HepG2 (cell line): Measurements from ENCODE around the gene TTC31. TPM values are rescaled to one million over a fixed set of nuclear protein-coding genes. Genes with fewer than 3 reads are reported as not detected.

Experiments used
- AKAP8 ChIP-seq: sonication (generic); formaldehyde crosslinking; IDR thresholded peaks from 2 replicates; pipeline ENCODE4 v1.5.1; 2020; ENCODE audit warnings: mild to moderate bottlenecking, missing genetic modification reagents
- BCL3 ChIP-seq: sonication (generic); formaldehyde crosslinking; IDR thresholded peaks from 2 replicates; pipeline ENCODE4 v1.5.1; 2020; ENCODE audit warnings: mild to moderate bottlenecking, missing genetic modification reagents, moderate library complexity
- GABPA ChIP-seq, 2 experiments: IDR thresholded peaks; 2 replicates each; pipeline ENCODE4 v1.6.1; 2011 to 2016; ENCODE audit warnings: low read depth in 2 of 2, low read length in 1 of 2, missing biosample characterization in 1 of 2, missing genetic modification characterization in 1 of 2
- HCFC1 ChIP-seq: fragments of 150-350 bp; IDR thresholded peaks from 2 replicates; pipeline ENCODE4 v1.6.1; 2014; ENCODE audit warnings: low read depth, low read length
- KMT2A ChIP-seq: sonication (generic); formaldehyde crosslinking; IDR thresholded peaks from 2 replicates; pipeline ENCODE4 v1.4.0; 2020; ENCODE audit warnings: missing genetic modification reagents
- MYPOP ChIP-seq: sonication (generic); formaldehyde crosslinking; IDR thresholded peaks from 2 replicates; pipeline ENCODE4 v1.8.1; 2023; ENCODE audit warnings: mild to moderate bottlenecking, moderate library complexity, missing genetic modification reagents
- NR3C1 ChIP-seq: sonication (generic); formaldehyde crosslinking; IDR thresholded peaks from 2 replicates; pipeline ENCODE4 v1.4.0; 2020; ENCODE audit warnings: missing genetic modification reagents
- ONECUT2 ChIP-seq: sonication (generic); formaldehyde crosslinking; IDR thresholded peaks from 2 replicates; pipeline ENCODE4 v1.4.0; 2020; ENCODE audit warnings: missing genetic modification reagents
- PHF8 ChIP-seq: sonication (generic); formaldehyde crosslinking; IDR thresholded peaks from 2 replicates; pipeline ENCODE4 v1.5.0; 2020; ENCODE audit warnings: missing genetic modification reagents
- POLR2G ChIP-seq: fragments of 200-400 bp; formaldehyde crosslinking; IDR thresholded peaks from 2 replicates; pipeline ENCODE4 v1.6.1; 2018; ENCODE audit warnings: mild to moderate bottlenecking, low read depth, low read length, moderate library complexity
- PTBP1 ChIP-seq: fragments of 200-400 bp; formaldehyde crosslinking; IDR thresholded peaks from 2 replicates; pipeline ENCODE4 v1.6.1; 2018; ENCODE audit warnings: low read length, low read depth; ENCODE audit not compliant: poor library complexity, severe bottlenecking
- SP2 ChIP-seq: sonication (generic); formaldehyde crosslinking; IDR thresholded peaks from 2 replicates; pipeline ENCODE4 v1.5.1; 2020; ENCODE audit warnings: mild to moderate bottlenecking, missing genetic modification reagents
- STAT6 ChIP-seq: sonication (generic); formaldehyde crosslinking; IDR thresholded peaks from 2 replicates; pipeline ENCODE4 v1.4.0; 2020; ENCODE audit warnings: missing genetic modification reagents, mild to moderate bottlenecking, borderline replicate concordance
- UBTF ChIP-seq: sonication (generic); formaldehyde crosslinking; IDR thresholded peaks from 2 replicates; pipeline ENCODE4 v1.4.0; 2020; ENCODE audit warnings: mild to moderate bottlenecking, missing genetic modification reagents
- ZBTB14 ChIP-seq: sonication (generic); formaldehyde crosslinking; IDR thresholded peaks from 2 replicates; pipeline ENCODE4 v1.4.0; 2020; ENCODE audit warnings: missing genetic modification reagents
- ZNF10 ChIP-seq: sonication (generic); formaldehyde crosslinking; IDR thresholded peaks from 2 replicates; pipeline ENCODE4 v1.4.0; 2020; ENCODE audit warnings: mild to moderate bottlenecking, low read depth, missing genetic modification reagents, borderline replicate concordance
- ZNF234 ChIP-seq: sonication (generic); formaldehyde crosslinking; conservative IDR thresholded peaks from 2 replicates; pipeline ENCODE4 v1.5.1; 2020; ENCODE audit warnings: mild to moderate bottlenecking, missing genetic modification reagents
- ZNF713 ChIP-seq: sonication (generic); formaldehyde crosslinking; IDR thresholded peaks from 2 replicates; pipeline ENCODE4 v1.4.0; 2020; ENCODE audit warnings: mild to moderate bottlenecking, missing genetic modification reagents
- ZNF75D ChIP-seq: sonication (generic); formaldehyde crosslinking; IDR thresholded peaks from 2 replicates; pipeline ENCODE4 v1.8.1; 2023; ENCODE audit warnings: missing genetic modification reagents, mild to moderate bottlenecking, borderline replicate concordance
- ZSCAN21 ChIP-seq: sonication (generic); formaldehyde crosslinking; IDR thresholded peaks from 2 replicates; pipeline ENCODE4 v1.8.0; 2022; ENCODE audit warnings: mild to moderate bottlenecking, missing genetic modification reagents, moderate library complexity, borderline replicate concordance
- polyA plus RNA-seq, 8 experiments: library from polyadenylated mRNA; depleted of rRNA in 3 of 8; stranded (reverse) in 7 of 8; unstranded in 1 of 8; fragments of >200 nt; fragmentation: Illumina TruSeq in 4 of 8; extraction: Trizol in 4 of 8; gene quantifications; 2 replicates each; pipeline versions ENCODE4 v1.2.1 to v1.2.3, GENCODE V29; 2011 to 2016; ENCODE audit warnings: low read depth in 4 of 8, missing spikeins in 1 of 8, mixed read lengths in 1 of 8; ENCODE audit not compliant: insufficient read depth in 1 of 8
- total RNA-seq, 5 experiments: library from RNA; depleted of rRNA; stranded (reverse); fragments of >200 nt; fragmentation: Illumina TruSeq; extraction: Trizol; gene quantifications; 2 replicates each; pipeline ENCODE4 v1.2.3, GENCODE V29; 2016; ENCODE audit warnings: low read depth in 1 of 5

Gene TTC31
- total and polyA plus RNA-seq, 2 of the 13 experiments (the other 11 are each of a cell fraction or from before 2014, with no cell fraction given): 28.3 to 39.5 TPM

- TF ChIP-seq GABPA (IDR thresholded peaks at IDR 0.05; ENCODE audit: low read depth, low read length) (no peak), GABPA (CRISPR knock-in tag; IDR thresholded peaks at IDR 0.05; ENCODE audit: low read depth) (peak; percentile 76; the same call in 1 of the 2 replicates), ZBTB14 (CRISPR knock-in tag) (no peak), BCL3 (CRISPR knock-in tag) (no peak; the same call in 1 of the 2 replicates), ZNF75D (no peak), ZSCAN21 (0 out of 2 replicates have a peak, but pooled peaks have one; percentile 29), ONECUT2 (no peak), ZNF10 (CRISPR knock-in tag) (no peak), ZNF234 (CRISPR knock-in tag) (no peak), KMT2A (CRISPR knock-in tag) (no peak), NR3C1 (CRISPR knock-in tag) (no peak), PTBP1 (no peak), UBTF (CRISPR knock-in tag) (peak; percentile 34), MYPOP (CRISPR knock-in tag) (0 out of 2 replicates have a peak, but pooled peaks have one; percentile 14), STAT6 (CRISPR knock-in tag) (0 out of 2 replicates have a peak, but pooled peaks have one; percentile 65), SP2 (CRISPR knock-in tag) (peak; percentile 95), ZNF713 (CRISPR knock-in tag) (peak; percentile 57; the same call in 1 of the 2 replicates), PHF8 (CRISPR knock-in tag) (peak; percentile 31; the same call in 1 of the 2 replicates), POLR2G (peak; percentile 76), AKAP8 (CRISPR knock-in tag) (peak; percentile 8; the same call in 1 of the 2 replicates), HCFC1 (no peak; the same call in 1 of the 2 replicates)
Measured at GRCh38 chr2:74458132-74458937, 24.5 kb upstream of the TTC31 start, which contains the start of gene WBP1 (continued).
